Frontal cortex (tissue), 4 donors: ENCODE measurements around the gene GCNT2. TPM values are rescaled to one million over a fixed set of nuclear protein-coding genes. Genes with fewer than 3 reads are reported as not detected.
"Not testable (repeated sequence)": the region's sequence is repeated elsewhere in the genome, so short reads cannot be mapped to it uniquely, and the experiment has no call there.

Source experiments
- DNase-seq, 2 donors: peaks; one replicate each; pipeline ENCODE4 v3.0.0; 2012; ENCODE audit warnings: low spot score in 2 of 2
- FAIRE-seq: peaks from 2 replicates; lab custom pipeline; 2012; peaks lifted over from hg19 to GRCh38; lab: Jason Lieb, UNC
- total RNA-seq: library from RNA; depleted of rRNA; stranded (reverse); fragments of >200 nt; gene quantifications from one replicate; pipeline ENCODE4 v1.2.3, GENCODE V29; 2014
- donor health status: control.
- donor health status: control.
- donor health status: control.

Gene GCNT2
- total RNA-seq, 1 donor from 2014 or later, result 19.2 TPM

GRCh38 chr6:10595731-10596664, 74.8 kb downstream of the GCNT2 start:
- FAIRE-seq, result no peak
- no peak for DNase-seq

DNA sequence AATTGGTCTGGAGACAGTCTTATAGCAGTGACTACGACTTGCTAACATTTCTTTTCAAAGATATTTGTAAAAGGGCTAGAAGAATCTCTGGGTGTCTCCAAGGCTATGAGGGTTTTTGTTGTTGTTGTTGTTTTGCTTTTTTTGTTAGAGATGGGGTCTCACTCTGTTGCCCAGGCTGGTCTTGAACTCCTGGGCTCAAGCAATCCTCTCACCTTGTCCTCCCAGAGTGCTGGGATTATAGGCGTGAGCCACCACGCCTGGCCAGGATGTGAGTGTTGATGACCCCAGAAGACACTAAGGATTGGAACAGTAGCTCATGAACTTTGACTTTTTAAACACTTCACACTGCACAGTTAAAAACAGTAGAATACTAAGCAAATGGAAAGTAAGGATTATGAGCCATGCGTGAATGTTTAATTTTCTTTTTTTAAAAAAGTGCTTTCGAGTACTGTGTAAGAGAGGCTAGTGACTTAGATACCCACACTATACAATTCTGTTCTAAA, 76.4 kb downstream of the GCNT2 start:
- no peak for DNase-seq
- FAIRE-seq, result no peak

DNA sequence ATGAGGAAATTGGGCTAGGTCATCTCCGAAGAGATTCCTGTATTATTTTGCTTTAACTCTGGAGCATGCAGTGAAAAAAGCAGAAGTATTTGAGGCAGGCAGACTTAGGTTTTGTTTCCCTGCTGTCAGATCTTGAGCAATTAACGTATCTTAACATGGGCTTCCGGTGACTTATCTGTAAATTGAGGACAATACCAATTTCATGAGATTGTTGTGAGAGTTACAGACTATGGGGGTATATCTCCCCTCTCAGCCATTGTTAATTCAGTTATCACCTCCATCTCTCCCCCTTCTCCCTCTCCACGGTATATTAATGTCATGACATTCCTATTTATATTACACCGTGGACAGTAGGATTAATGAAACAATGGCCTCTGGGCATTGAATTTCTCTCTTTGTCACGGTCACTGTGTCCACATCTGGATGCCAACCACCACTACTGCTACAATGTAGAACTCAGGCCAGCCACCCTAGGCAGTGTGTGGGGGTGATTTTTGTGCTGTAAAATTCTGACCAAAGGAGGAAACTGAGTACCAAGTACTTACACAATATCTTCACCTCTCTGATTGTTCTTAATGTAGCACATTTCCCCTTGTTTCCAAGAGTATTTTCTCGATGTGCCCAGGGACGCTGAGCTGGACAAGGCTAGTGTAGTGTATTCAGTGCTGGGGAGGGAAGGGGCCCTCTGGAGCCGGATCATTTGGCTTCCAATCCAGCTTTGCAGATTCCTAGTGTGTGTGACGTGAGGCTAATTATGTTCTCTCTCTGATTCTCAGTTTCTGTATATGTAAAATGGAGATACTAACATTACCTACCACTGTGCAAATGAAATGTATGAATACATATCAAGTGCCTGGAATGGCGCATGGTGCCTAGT, 77.2 kb downstream of the GCNT2 start:
- DNase-seq, result no peak
- FAIRE-seq, result no peak

- no peak for FAIRE-seq
- no peak for DNase-seq
Measured at GRCh38 chr6:10599046-10599445, 77.9 kb downstream of the GCNT2 start.

- FAIRE-seq, result not testable (repeated sequence)
Measured at GRCh38 chr6:10600681-10601080, 79.5 kb downstream of the GCNT2 start.

GRCh38 chr6:10603219-10603618, 82.1 kb downstream of the GCNT2 start:
- no peak for FAIRE-seq
- DNase-seq, result no peak

More at GRCh38 chr6:10600681-10601080, 79.5 kb downstream of the GCNT2 start:
- not testable (repeated sequence) for DNase-seq

- no peak for FAIRE-seq
Measured at GRCh38 chr6:10609038-10609437, 87.9 kb downstream of the GCNT2 start.

DNA sequence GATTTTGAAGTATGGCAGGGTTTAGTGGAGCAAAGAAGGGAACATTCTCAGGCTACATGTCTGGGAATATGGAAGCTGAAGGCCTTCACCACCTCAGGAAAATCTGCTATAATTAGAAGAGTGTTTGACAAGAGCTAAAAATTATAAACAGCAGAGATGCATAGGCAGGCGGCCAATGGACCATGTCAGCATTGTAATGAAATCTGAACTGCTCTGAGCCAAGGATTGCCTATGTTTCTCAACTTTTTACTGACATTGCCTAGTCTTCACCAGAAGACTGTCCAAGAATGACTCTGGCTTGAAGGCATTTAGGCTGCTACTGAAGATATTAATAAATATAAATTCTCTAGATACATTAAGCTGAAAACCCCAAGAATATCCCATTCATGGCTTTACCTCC, 89.1 kb downstream of the GCNT2 start:
- DNase-seq, result no peak

More at GRCh38 chr6:10609038-10609437, 87.9 kb downstream of the GCNT2 start:
- no peak for DNase-seq

DNA sequence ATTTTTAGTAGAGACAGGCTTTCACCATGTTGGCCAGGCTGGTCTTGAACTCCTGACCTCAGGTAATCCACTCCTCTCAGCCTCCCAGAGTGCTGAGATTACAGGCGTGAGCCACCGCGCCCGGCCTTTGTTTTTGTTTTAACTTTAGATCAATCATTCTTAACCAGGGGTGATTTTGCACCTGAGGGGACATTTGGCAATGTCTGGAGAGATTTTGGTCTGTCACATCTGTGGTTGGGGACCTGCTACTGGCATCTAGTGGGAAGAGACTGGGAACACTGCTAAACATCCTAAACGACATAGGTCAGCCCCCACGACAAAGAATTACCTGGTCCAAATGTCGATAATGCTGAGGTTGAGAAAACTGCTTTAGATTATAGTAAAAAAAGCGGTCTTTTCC, 91.0 kb downstream of the GCNT2 start:
- FAIRE-seq, result no peak
- no peak for DNase-seq

More for the DNA sequence above, 89.1 kb downstream of the GCNT2 start:
- no peak for FAIRE-seq

DNA sequence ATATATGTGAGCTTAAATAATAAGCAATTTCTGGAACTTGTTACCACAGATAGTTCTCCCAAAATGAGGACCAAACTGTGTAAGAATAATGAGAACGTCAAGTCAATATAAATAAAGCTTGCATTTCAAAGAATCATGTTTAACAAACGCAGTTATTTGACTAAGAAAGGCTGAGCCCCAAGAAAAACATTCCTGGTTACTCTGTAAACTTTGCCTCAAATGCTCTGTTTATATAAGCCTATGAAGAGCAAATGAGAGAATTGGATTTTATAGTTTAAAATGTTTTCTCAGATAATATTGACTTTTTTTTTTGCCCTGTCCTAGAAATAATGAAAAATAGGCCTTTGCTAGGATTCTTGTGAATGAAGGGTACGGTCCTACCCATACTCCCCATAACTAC, 91.9 kb downstream of the GCNT2 start:
- FAIRE-seq (no peak), DNase-seq (no peak)

- no peak for DNase-seq
- no peak for FAIRE-seq
Measured at GRCh38 chr6:10613723-10614122, 92.6 kb downstream of the GCNT2 start.

DNA sequence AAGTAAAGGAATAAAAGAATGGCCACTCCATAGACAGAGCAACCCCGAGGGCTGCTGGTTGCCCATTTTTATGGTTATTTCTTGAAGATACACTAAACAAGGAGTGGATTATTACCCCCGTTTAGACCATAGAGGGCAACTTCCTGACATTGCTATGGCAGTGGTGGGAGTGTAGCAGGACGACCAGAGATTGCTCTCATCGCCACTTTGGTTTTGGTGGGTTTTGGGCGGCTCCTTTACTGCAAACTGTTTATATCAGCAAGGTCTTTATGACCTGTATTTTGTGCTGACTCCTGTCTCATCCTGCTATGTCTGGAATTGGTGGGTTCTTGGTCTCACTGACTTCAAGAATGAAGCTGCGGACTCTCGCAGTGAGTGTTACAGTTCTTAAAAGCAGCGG, 94.5 kb downstream of the GCNT2 start:
- no peak for DNase-seq
- no peak for FAIRE-seq

- not testable (repeated sequence) for FAIRE-seq, DNase-seq
Measured at GRCh38 chr6:10616266-10616665, 95.1 kb downstream of the GCNT2 start.

DNA sequence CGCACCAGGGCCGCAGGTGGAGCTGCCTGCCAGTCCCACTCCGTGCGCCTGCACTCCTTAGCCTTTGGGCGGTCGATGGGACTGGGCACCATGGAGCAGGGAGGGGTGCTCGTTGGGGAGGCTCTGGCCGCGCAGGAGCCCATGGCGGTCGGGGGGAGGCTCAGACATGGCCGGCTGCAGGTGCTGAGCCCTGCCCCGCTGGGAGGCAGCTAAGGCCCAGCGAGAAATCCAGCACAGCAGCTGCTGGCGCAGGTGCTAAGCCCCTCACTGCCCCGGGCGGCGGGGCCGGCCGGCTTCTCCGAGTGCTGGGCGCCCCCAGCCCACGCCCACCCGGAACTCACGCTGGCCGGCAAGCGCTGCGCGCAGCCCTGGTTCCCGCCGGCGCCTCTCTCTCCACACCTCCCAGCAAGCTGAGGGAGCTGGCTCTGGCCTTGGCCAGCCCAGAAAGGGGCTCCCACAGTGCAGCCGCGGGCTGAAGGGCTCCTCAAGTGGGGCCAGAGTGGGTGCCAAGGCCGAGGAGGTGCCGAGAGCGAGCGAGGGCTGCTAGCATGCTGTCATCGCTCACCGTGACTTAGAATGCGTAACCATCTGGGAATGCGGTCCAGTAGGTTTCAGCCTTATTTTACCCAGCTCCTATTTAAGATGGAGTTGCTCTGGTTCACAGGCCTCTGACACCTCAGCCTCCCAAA, 96.0 kb downstream of the GCNT2 start:
- DNase-seq, result no peak
- no peak for FAIRE-seq

GRCh38 chr6:10618409-10618808, 97.3 kb downstream of the GCNT2 start:
- FAIRE-seq, result no peak
- no peak for DNase-seq

DNA sequence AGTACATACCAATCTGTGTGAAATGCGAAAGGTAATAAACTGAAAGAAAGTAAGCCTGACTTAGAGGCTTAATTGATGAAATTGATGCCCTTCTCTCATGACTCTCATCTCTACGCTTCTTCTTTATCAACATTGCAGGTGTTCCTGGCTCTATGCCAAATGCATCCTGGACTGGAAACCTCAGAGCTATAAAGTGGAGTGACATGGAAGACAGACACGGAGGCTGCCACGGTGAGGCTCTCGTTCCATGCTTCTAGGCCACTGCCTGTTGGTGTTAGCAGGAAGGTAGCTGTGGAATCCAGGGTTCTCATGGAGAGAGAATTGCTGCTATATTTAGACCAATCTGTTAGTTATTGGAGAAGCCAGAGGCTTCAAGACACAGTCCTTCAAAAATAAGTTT, 100.1 kb downstream of the GCNT2 start:
- DNase-seq (no peak), FAIRE-seq (no peak)

DNA sequence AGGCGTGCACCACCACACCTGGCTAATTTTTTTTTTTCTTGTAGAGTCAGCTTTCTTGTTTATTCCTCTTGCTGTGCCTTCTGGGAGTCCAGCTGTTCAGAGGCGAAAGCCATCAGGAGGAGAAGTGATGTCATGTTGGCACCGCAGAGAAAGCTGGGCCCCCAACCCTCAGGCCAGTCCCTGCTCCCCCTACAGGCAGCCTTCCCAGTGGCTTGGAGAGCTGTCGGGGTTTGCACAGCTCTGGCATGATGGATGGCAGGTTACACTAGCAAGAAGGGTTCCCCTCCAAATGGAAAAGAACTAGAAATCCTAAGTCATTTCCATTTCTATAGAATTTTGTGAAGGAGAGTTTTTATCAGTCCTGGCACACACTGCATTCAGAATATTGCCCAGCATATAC, 100.7 kb downstream of the GCNT2 start:
- FAIRE-seq (no peak), DNase-seq (no peak)

DNA sequence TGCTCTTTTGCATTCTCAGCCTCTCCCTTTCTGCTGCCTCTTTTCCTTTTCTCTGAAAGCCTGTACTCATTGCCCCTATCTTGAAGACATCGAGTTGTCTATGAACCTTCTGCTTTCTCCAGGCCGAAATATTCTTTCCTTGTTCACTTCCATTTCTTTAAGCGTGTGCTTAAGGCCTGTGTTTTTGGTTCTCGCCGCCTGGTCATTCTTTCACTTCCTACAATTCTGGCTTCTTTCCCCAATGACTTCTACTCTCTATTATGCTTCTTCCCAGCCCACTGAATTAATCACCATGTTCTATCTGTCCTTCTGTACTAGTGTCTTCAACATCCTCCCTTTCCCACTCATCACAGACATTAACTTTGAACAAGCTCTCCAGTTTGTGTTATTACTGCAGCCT, 103.7 kb downstream of the GCNT2 start:
- no peak for FAIRE-seq
- no peak for DNase-seq

DNA sequence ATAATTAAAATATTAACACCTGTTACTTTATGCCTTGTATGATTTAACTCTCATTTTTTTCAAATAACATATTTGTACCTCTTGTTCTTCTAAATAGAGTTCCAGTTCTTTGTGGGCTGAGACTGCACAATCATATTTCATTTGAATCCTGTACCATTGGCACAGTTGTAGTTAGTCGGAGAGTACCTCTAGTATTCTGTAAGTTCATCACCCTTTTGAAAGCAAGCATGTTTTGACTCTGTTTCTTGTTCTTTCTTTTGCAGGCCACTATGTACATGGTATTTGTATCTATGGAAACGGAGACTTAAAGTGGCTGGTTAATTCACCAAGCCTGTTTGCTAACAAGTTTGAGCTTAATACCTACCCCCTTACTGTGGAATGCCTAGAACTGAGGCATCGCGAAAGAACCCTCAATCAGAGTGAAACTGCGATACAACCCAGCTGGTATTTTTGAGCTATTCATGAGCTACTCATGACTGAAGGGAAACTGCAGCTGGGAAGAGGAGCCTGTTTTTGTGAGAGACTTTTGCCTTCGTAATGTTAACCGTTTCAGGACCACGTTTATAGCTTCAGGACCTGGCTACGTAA, 105.1 kb downstream of the GCNT2 start:
- FAIRE-seq, result no peak
- DNase-seq, result no peak

GRCh38 chr6:10627800-10628199, 106.6 kb downstream of the GCNT2 start:
- DNase-seq (no peak), FAIRE-seq (no peak)
